Measurements from ENCODE around the gene FGR.
"Not testable (repeated sequence)": the region's sequence is repeated elsewhere in the genome, so short reads cannot be mapped to it uniquely, and the experiment has no call there.

The FGR gene

DNA sequence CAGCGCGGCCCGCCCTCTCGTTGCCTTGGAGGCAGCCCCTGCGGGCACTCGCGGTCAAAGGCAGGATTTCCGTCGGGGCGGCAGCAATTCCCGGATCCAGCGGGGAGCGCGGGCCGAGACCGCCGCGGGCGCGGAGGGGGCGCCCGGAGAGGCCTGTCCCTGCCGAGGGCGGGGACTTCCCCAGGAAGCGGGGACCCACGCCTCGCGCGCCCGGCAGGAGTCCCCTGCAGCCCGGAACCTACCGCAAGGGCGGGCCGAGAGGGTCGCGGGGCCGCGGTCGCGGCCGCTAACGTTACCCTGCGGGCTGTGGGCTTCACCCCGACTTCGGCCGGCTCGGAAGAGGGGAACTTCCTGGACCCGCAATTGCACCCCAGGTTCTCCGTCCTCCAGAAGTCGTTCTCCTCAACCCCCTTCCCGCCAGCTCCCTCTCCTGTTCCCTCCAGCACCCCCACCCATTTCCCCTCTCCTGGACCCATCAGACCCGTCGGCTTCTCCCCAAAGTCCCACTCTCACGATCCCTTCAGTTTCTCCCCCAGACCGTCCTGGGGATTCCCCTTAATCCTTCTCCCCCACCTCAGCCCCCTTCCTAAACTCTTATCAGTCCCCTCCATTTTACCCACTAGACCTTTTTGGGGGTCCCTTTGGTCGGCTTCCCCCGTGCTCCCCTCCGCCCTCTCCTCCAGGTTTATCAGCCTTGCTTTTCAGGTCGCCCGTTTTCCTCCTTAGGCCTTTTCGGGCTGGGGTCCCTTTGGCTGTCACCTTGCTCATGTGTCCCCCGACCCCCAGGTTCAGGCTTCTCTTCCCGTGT is 604 bp downstream of the FGR start:
- no peak for DNase-seq

DNA sequence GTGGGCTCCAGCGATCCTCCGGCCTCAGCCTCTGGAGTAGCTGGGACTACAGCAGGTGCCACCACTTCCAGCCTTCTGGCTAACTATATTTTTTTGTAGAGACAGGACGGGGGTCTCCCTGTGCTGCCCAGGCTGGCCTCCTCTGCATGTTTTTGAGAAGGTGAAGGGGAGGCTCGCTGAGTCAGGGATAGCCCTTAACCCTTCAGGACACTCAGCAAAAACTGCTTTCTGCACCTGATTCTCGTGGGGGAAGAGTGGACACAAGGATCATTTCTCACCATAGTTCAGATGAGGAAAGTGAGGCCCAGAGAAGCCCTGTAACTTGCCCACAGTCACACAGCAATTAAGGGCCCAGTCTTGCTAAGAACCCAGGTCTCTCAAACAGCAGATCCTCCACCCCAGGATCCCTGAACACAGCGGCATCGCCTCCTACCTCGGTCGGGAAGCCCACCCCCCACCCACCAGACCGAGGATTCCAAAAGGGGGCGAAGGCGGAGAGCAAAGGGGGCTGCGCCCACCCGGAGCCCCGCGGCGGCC is 1.3 kb downstream of the FGR start:
- no peak for DNase-seq

DNA sequence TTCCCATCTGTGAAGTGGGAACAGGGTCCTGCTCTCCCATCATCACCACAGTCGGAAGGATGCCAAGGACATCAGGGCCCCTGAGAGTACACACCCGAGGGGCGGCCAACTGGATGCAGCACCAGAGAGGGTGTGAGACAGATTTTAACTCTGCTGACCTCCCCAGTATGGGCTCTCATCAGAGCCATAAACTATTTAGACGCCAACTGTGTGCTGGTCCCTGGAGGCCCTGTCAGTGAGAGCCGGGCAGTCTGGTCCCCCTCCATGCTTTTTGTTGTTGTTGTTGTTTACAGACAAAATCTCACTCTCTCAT is 1.7 kb downstream of the FGR start:
- no peak for DNase-seq

DNA sequence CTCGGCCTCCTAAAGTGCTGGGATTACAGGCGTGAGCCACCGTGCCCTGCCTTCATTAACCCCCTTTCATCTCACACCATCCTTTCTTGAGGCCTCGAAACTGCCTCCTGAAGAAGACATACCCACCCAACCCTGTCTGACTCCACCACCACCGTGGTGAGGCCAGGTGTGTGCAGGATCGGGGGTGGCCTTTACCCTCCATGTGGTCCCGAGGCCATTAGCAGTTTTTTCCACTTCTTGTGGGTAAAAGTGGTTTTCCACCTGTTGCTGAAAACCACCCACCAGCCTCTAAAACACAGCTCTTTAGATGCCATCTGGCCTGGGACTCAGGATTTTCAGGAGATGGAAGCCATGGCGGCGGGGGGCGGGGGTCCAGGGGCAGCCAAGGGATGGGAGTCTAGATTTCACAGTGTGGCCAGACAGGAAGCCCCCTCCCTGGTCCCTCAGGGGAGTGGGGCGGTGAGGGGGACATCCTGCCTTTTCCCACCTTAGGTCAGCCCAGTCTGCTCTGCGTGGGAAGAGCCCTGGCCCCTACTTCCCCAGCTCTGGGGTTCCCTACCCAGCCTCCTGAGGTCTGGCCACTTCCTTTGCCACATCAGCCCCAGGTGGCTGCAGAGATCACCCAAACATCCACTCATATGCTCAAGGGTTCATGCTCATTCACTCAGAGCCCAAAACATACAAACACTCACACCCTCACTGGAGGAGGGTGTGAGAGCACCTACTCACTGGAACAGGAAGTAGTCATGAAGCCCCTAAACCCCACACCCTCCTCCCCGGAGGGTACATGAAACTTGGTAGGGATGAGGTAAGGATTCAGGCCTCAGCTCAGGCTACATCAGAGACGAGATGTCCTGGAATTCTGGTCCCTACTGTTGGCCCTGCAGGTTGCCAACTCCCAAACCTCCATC is 2.3 kb downstream of the FGR start:
- no peak for DNase-seq

DNA sequence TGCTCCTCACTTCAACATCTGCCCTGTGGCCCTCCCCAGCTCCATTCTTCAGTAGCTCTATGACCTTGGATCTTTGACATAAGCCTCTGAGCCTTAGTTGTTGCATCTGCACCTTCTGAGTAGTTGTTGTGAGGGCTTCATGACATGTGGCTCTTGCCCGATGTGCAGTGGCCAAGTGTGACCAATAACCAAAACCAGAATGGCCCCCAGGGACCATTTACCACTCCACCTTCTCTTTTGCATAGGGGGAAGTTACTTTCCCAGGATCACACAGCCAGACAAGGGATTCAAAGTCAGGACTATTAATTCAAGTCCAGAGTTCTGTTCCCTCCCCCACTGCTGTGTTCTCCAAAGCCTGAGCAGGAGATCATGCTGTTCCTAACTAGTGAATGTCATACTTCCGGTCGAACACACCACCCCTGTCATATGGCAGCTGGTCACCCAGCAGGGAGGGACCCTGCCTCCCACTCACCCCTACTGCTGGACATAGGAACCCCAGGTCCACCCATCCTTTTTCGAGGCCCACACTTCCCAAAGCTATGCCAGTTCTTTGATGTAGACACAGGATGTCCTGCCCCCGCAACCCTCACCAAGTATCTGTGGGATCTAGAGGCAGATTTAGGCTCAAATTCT is 4.0 kb downstream of the FGR start:
- DNase-seq: no peak

DNA sequence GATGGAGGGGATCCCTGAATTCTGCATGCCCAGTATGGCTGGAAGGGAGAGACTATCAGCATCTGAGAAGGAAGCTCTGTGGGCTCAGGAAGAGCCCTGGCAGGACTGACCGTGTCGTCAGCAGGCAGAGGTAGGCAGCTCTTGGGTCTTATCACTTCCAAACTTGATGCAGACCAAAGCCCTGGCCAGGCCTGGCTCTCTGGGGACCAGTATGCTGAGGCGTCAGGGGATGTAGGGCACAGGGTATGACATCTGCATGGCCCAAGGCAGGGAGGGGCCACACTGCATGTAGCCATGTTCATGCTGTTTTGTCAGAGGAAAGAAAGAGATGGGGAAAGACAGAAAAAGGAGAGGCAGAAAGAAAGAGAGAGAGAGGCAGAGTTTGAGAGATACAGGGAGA is 6.3 kb downstream of the FGR start:
- no peak for DNase-seq

DNA sequence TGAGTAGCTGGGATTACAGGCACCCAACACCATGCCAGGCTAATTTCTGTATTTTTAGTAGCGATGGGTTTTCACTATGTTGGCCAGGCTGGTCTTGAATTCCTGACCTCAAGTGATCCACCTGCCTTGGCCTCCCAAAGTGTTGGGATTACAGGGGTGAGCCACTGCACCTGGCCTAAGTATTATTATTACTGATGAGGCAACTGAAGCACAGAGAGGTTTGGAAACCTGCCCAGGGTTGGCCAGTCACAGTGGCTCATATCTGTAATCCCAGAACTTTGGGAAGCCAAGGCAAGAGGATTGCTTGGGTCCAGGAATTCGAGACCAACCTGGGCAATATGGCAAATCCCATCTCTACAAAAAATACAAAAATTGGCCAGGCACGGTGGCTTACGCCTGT is 7.3 kb downstream of the FGR start:
- DNase-seq: not testable (repeated sequence)

DNA sequence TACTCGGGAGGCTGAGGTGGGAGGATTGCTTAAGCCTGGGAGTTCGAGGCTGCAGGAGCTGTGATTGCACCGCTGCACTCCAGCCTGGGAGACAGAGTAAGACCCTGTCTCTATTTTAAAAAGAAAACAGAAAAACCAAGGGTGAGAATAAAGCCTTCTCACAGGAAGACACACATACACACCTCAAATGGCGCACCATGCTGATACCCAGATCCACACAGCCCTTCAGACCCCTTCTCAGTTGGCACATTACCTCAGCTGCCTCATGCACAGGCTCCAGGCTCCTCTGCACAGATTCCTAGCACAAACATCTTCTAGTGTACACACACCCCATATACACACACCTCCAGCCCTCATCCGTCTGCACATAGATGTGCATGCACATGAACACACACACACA is 7.9 kb downstream of the FGR start:
- DNase-seq: no peak

DNA sequence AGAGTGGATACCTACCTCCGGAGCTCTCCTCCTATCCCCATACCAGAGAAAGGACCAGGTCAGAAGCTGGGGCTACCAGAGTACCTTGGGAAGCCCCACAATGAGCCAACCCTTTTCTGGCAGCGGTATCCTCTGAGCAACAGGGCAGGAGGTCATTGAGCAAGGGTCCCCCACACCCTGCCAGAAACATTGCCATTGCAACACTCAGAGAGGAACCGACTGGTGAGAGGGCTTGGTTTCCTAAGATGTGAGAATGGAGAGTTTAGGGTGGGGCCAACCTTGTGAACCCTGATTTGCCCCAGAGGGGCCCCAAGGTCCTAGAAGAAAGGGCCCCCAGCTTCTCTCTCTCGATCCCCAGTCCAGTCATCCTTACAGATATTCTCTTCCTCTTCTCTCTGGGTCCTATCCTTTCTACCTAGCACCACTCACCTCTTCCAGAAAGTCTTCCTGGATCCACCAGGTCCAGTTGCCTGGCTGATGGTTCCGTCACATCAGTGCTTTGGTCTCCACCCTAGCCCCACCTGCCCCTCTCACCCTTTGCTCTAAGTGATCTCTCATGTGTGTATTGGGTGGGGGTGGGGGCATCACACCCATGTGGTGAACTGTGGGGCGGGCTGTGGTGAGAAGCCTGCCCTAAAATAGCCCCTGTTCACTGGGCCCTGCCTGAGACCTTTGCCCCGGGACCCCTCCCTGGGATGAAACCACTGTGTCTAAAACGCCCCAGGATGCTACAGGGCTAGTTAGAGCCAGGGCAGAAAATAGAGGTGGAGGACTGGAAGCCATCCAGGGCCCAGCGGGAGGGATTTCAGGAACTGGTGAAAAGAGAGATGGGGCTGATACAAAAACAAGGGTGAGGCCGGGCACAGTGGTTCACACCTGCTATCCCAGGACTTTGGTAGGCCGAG is 8.7 kb downstream of the FGR start:
- DNase-seq: no peak

DNA sequence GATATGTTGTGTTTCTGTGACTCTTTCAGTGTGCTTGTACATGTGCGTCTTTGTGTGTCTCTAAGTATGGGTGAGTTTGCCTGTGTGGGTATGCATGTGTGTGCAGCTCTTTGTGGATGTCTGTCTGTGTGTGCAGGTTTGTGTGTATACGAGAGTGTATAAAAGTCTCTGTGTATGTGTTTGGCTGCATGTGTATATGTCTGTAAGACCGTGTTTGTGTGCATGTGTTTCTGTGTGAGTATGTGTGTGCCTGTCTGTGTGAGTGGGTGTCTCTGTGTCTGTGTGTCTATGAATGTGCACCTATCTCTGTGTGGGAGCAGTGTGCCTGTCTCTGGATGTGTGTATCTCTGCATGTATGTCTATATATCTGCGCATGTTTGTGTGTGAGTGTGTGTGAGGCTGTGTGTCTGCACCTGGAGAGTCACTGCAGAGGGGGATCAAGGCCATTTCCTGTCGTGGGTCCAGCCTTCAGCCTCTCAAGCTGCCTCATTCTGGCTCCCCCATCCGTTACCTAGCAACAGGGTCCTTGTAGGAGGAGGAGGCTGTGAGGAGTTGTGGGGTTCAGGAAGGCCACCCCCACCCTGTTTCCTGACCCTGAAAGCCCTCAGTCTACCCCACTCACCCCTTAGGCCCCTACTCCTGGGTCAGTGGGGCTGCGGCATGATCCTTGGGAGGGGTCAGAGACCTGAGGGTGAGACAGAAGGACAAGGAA is 10.4 kb downstream of the FGR start:
- DNase-seq: peak; percentile 34

DNA sequence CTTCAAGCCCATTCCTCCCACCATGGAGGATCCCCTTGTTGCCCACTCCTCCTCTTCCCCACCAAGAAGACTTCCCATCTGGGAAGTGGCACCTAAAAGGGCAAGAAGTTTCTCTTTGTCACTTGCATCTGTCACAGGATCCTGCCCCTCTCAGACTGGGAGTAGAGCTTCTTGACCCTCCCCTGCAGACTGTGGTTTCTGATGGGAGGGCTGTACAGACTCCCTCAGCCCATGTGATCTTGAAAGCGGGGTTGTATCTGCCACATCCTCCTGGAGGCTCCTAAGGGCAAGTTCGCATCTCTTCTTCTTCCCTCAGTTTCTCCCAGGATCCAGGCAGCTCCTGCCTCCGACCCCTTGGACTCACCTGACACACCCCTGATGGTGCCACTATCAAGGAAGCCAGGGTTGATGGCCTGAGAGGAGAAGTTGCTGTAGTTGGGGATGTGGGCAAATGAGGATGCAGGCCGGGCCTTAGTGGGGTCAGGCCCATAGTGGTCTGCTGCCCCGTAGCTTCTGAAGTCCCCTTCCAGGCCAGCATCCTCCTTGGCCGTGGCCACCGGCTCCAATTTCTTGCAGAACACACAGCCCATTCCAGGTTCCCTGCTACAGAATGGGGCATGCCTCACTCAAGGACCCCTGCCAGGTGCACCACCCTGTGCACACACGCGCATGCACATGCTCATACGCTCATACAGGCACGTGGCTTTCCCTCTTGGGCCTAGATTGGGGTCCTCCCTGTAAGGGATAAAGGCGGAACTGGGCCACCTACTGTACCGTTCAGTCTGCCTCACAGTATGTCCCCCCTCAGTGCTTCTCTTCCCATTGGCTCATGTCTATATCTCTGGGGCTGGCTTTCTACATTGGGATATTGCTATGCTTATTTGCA is 11.4 kb downstream of the FGR start:
- DNase-seq: no peak

DNA sequence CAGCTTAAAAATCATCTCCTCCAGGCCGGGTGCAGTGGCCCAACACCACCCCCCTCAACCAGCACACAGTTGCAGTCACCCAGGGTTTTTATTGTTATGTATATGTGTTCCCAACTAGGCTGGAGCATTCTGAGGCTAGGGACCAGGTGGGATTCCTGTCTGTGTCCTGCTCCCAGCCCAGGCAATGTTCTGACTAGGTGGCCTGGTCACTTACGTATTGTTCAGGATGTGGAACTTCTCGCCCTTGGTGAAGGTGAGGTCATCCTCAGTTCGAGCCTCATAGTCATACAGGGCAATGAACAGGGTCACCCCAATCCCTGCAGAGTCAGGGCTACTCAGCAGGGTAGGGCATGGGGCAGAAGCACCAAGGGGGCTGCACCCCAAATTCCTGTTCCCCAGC is 12.2 kb downstream of the FGR start:
- no peak for DNase-seq

DNA sequence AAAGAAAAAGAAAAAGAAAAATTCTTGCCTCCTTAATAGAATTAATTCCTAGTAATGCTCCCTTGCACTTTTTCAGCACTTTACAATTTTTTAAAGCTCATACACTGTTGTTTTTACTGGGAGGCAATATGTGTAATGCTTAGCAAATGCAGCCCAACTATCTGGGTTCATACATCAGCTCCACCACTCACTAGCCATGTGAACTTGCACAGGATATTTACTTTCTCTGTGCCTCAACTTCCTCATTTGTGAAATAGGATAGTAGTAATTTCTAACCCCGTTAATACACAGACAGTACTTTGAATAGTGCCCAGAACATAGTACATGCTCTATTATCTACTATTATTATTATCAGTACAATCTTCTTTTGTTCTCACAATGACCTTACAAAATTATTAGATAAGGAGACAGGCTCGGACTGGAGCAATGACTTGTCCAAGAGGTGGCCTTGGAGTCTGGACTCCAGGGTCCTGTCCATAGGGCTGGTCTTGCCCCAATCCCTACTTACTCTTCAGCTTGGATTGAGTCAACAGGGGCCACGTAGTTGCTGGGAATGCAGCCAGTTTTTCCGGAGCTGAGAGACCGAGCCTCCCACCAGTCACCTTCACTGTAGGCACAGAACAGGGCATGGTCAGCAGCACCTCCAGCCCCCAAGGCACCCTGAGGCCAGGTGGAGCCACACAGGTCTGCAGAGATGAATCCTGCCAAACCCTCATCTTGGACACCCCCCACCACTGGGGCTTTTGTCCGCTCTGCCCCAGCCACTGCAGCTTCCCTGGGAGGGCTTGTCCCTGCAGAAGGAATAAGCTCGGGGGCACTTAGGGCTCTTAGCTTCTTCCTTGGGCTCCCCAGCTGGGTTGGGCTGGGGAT is 13.7 kb downstream of the FGR start:
- DNase-seq: no peak

DNA sequence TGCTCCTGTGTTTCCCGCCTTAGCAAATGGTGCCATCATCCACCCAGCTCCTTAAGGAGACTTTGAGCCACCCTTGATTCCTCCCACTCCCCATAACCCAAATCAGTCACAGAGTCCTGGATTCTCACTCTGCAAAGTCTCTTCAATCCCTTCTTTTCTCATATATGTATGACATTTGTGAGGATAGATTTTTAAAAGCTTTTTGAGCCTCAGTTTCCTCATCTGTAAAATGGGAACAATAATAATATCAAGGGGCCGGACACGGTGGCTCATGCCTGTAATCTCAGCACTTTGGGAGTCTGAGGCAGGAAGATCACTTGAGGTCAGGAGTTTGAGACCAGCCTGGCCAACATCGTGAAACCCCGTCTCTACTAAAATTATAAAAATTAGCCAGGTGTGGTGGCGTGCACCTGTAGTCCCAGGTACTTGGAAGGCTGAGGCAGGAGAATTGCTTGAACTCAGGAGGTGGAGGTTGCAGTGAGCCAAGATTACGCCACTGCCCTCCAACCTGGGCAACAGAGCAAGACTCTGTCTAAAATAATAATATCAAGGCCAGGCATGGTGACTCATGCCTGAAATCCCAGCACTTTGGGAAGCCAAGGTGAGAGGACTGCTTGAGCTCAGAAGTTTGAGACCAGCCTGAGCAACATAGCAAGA is 15.1 kb downstream of the FGR start:
- DNase-seq: not testable (repeated sequence)

DNA sequence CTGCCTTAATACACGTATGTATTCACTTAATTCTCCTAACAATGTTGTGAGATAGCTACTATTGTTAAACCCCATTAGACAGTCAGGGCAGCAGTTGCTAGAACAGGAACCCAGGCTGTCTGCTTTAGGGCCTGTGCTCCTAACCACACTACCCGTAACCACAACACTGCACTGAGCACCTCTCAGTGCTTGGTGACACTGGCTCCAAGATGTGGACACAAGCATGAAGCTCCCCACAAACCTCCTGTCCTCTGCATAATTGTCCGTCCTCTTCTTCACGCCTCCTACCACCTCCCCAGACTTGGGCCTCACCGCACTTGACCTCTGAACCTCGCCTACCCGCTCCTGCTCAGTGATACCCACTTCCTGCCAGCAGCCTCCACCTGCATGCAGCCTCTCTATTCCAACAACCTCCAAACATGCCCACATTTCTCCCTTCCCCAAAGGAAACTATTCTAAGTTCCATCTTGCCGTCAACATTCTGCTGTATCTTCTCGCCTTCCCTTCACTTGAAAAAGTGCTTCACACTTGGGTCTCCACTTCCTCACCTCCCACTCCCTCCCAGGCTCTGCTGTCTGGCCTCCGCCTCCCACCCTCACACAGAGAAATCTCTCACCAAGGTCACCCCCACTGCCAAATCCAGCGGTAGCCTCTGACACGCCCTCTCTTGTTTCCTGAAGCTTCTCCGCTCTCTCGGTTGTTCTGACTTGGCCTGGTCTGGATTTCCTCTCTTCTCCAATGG is 16.5 kb downstream of the FGR start:
- no peak for DNase-seq

DNA sequence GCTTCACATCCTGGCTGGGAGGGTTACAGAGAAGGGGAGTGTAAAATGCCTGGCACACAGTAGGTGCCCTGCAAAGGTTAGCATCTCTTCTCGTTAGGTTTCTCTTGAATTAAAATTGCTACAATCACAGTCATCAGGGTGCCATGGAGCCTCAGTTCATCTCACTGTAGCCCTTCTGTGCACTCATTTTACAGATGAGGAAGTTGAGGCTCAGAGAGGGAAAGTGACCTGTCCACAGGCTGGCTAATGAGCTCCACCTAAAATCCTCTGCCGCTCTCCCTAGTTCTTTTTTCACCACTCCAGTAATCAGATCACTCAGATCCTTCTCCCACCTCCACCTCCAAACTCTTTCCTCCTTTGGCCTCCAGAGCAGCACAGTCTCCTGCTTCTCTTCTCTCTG is 17.6 kb downstream of the FGR start:
- no peak for DNase-seq

DNA sequence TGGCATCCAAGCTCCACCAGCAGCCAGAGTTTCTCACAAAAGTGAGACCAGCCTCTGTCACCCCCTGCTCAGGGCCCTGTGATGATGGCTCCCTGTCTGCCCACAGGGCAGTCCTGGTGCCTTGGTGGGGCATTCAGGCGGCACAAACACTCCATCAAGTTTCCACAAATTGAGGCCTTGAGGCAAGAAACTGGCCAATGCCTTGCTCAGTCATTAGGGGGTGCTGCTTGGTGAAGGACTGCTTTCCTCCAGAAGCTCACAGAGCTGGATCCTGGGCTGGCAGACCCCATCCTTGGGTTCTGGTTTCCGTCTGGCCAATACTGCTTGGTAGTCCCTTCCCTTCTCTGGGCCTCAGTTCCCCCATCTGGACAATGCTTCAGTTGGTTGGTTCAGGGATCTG is 18.5 kb downstream of the FGR start:
- no peak for DNase-seq
